Dermis blood vessel endothelial cell (primary cell): ENCODE measurements around the gene MAP4K4. TPM values are rescaled to one million over a fixed set of nuclear protein-coding genes. Genes with fewer than 3 reads are reported as not detected.
"Not testable (repeated sequence)": the region's sequence is repeated elsewhere in the genome, so short reads cannot be mapped to it uniquely, and the experiment has no call there.

Experiments
- DNase-seq: peaks from one replicate; pipeline ENCODE4 v3.0.0; 2010
- total RNA-seq: library from RNA; depleted of rRNA; stranded (reverse); fragments of >200 nt; gene quantifications from 2 replicates; pipeline ENCODE4 v1.2.3, GENCODE V29; 2014

MAP4K4 gene
- total RNA-seq, 1 donor from 2014 or later = 192 TPM

GRCh38 chr2:101769726-101770125 lies 72.2 kb downstream of the MAP4K4 start:
- not testable (repeated sequence) for DNase-seq

GRCh38 chr2:101770726-101771125 lies 73.2 kb downstream of the MAP4K4 start:
- DNase-seq = peak; percentile 71

- DNase-seq = peak; percentile 55
These were observed 73.9 kb downstream of the MAP4K4 start for GRCh38 chr2:101771227-101771902.

GRCh38 chr2:101771910-101772321 lies 74.4 kb downstream of the MAP4K4 start:
- no peak for DNase-seq

- DNase-seq = peak; percentile 53
These were observed 75.6 kb downstream of the MAP4K4 start for GRCh38 chr2:101773137-101773536.

GRCh38 chr2:101773961-101774360 lies 76.5 kb downstream of the MAP4K4 start:
- not testable (repeated sequence) for DNase-seq

GRCh38 chr2:101775092-101775491 lies 77.6 kb downstream of the MAP4K4 start:
- DNase-seq = no peak

- DNase-seq = no peak
These were observed 78.1 kb downstream of the MAP4K4 start for GRCh38 chr2:101775636-101776035.

- peak; percentile 57 for DNase-seq
These were observed 78.9 kb downstream of the MAP4K4 start for GRCh38 chr2:101776172-101777043.

- DNase-seq = no peak
These were observed 79.8 kb downstream of the MAP4K4 start for GRCh38 chr2:101777337-101777736.

- DNase-seq = no peak
These were observed 80.6 kb downstream of the MAP4K4 start for GRCh38 chr2:101778102-101778501.

- DNase-seq = no peak
These were observed 81.7 kb downstream of the MAP4K4 start for GRCh38 chr2:101779190-101779589.

GRCh38 chr2:101779656-101780055 lies 82.1 kb downstream of the MAP4K4 start:
- no peak for DNase-seq

GRCh38 chr2:101781326-101781725 lies 83.8 kb downstream of the MAP4K4 start:
- DNase-seq = no peak

GRCh38 chr2:101781791-101782426 lies 84.4 kb downstream of the MAP4K4 start:
- no peak for DNase-seq

- DNase-seq = no peak
These were observed 84.9 kb downstream of the MAP4K4 start for GRCh38 chr2:101782427-101782792.

GRCh38 chr2:101787097-101787496 lies 89.6 kb downstream of the MAP4K4 start:
- peak; percentile 46 for DNase-seq

GRCh38 chr2:101788565-101788964 lies 91.1 kb downstream of the MAP4K4 start:
- DNase-seq = no peak

- no peak for DNase-seq
These were observed 91.8 kb downstream of the MAP4K4 start for GRCh38 chr2:101788995-101789970.

- no peak for DNase-seq
These were observed 92.9 kb downstream of the MAP4K4 start for GRCh38 chr2:101790416-101790815.

- no peak for DNase-seq
These were observed 93.3 kb downstream of the MAP4K4 start for GRCh38 chr2:101790857-101791256.

- no peak for DNase-seq
These were observed 94.7 kb downstream of the MAP4K4 start for GRCh38 chr2:101792208-101792607.
